HEK293 (cell line): Measurements from ENCODE around the gene FKBP5.
A peak's percentile ranks its signal among the peaks of the same experiment; 100 is the strongest.

ENCODE experiments used
- CTCF ChIP-seq: fragments of 450-650 bp; formaldehyde crosslinking; IDR thresholded peaks from 2 replicates; pipeline ENCODE4 v1.5.1; 2016; ENCODE audit warnings: missing biosample characterization, missing genetic modification characterization
- TCF7L2 ChIP-seq: IDR thresholded peaks from 2 replicates; pipeline ENCODE4 v1.6.1; 2011; ENCODE audit warnings: low read depth, mild to moderate bottlenecking, inconsistent platforms, low read length, moderate library complexity, borderline replicate concordance
- ZNF266 ChIP-seq: fragments of 450-650 bp; formaldehyde crosslinking; IDR thresholded peaks from 2 replicates; pipeline ENCODE4 v1.5.1; 2016; ENCODE audit warnings: missing biosample characterization, missing genetic modification characterization, low read depth
- ZNF776 ChIP-seq: fragments of 450-650 bp; formaldehyde crosslinking; IDR thresholded peaks from 2 replicates; pipeline ENCODE4 v1.5.0; 2017; ENCODE audit warnings: missing biosample characterization, missing genetic modification characterization, borderline replicate concordance
- TF ChIP-seq, protein P1 (sequence below): fragments of 450-650 bp; IDR thresholded peaks from 2 replicates; pipeline ENCODE4 v1.5.1; 2018; ENCODE audit warnings: missing biosample characterization, missing genetic modification characterization

- TF ChIP-seq ZNF266 (tag by site-specific recombination), result no peak
- no peak for TF ChIP-seq ZNF776 (tag by site-specific recombination)
- peak; percentile 74 for TF ChIP-seq CTCF (tag by site-specific recombination)
- no peak for TF ChIP-seq TCF7L2
- TF ChIP-seq, protein P1, sequence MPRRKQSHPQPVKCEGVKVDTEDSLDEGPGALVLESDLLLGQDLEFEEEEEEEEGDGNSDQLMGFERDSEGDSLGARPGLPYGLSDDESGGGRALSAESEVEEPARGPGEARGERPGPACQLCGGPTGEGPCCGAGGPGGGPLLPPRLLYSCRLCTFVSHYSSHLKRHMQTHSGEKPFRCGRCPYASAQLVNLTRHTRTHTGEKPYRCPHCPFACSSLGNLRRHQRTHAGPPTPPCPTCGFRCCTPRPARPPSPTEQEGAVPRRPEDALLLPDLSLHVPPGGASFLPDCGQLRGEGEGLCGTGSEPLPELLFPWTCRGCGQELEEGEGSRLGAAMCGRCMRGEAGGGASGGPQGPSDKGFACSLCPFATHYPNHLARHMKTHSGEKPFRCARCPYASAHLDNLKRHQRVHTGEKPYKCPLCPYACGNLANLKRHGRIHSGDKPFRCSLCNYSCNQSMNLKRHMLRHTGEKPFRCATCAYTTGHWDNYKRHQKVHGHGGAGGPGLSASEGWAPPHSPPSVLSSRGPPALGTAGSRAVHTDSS (tag by site-specific recombination), result no peak
These were observed 47.7 kb upstream of the FKBP5 start for GRCh38 chr6:35736253-35736894.
